ENCODE measurements around the gene TLR8. TPM values are rescaled to one million over a fixed set of nuclear protein-coding genes. Genes with fewer than 3 reads are reported as not detected.
A peak's percentile ranks its signal among the peaks of the same experiment; 100 is the strongest.

Gene TLR8
- total and polyA plus RNA-seq, 2 experiments from 2014 or later, result not detected

DNA sequence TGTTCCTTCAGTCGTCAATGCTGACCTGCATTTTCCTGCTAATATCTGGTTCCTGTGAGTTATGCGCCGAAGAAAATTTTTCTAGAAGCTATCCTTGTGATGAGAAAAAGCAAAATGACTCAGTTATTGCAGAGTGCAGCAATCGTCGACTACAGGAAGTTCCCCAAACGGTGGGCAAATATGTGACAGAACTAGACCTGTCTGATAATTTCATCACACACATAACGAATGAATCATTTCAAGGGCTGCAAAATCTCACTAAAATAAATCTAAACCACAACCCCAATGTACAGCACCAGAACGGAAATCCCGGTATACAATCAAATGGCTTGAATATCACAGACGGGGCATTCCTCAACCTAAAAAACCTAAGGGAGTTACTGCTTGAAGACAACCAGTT lies 12.6 kb downstream of the TLR8 start:
- TF ChIP-seq ZNF114 (CRISPR knock-in tag; IDR thresholded peaks at IDR 0.05), result no peak
- TF ChIP-seq ETS1 (IDR thresholded peaks at IDR 0.05), result no peak
- no peak for TF ChIP-seq JUNB (IDR thresholded peaks at IDR 0.05; ENCODE audit: unreplicated experiment)
- TF ChIP-seq NANOG (IDR thresholded peaks at IDR 0.05; ENCODE audit: borderline replicate concordance), result no peak
- no peaks in the 10 kb centered on the region for H3K27me3 ChIP-seq (ENCODE audit: insufficient read depth)
- Mint-ChIP-seq H3K27ac (no peak overlapping the region), H3K4me3 (no peak overlapping the region), H3K9me3 (no peaks in the 10 kb centered on the region), H3K27me3 (ENCODE audit: insufficient read depth, low read depth, poor library complexity) (no peaks in the 10 kb centered on the region), H3K4me1 (0 out of 3 replicates have a peak, but pooled peaks cover 2% of the 10 kb centered on the region), H3K36me3 (ENCODE audit: low read depth) (no peaks in the 10 kb centered on the region)
- no peaks in the 10 kb centered on the region for H3K9me2 ChIP-seq (ENCODE audit: insufficient read depth)
- DNase-seq (ENCODE audit: low spot score), result no peak
- no peak overlapping the region for H3K27ac ChIP-seq (ENCODE audit: low read depth)
- H2AFZ ChIP-seq, result no peak overlapping the region
- H3K79me2 ChIP-seq (replicated peaks; ENCODE audit: insufficient read depth), result no peaks in the 10 kb centered on the region
- no peak overlapping the region for H3K4me3 ChIP-seq
- no peak overlapping the region for H3K4me2 ChIP-seq
- H3F3A ChIP-seq (replicated peaks; ENCODE audit: low read depth), result no peaks in the 10 kb centered on the region
- H4K20me1 ChIP-seq (replicated peaks; ENCODE audit: insufficient read depth), result no peaks in the 10 kb centered on the region
- no peak for ATAC-seq
- H3K36me3 ChIP-seq (ENCODE audit: insufficient read depth), result no peaks in the 10 kb centered on the region
- no peaks in the 10 kb centered on the region for H3K4me1 ChIP-seq (ENCODE audit: insufficient read depth)

DNA sequence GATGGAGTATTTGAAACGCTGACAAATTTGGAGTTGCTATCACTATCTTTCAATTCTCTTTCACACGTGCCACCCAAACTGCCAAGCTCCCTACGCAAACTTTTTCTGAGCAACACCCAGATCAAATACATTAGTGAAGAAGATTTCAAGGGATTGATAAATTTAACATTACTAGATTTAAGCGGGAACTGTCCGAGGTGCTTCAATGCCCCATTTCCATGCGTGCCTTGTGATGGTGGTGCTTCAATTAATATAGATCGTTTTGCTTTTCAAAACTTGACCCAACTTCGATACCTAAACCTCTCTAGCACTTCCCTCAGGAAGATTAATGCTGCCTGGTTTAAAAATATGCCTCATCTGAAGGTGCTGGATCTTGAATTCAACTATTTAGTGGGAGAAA lies 13.2 kb downstream of the TLR8 start:
- no peak overlapping the region for H3K27ac ChIP-seq (ENCODE audit: low read depth)
- ATAC-seq (no peak), DNase-seq (ENCODE audit: low spot score) (no peak)
- H3K9me2 ChIP-seq (ENCODE audit: insufficient read depth), result no peaks in the 10 kb centered on the region
- no peaks in the 10 kb centered on the region for H4K20me1 ChIP-seq (replicated peaks; ENCODE audit: insufficient read depth)
- 0 out of 3 replicates have a peak, but pooled peaks cover 2% of the 10 kb centered on the region for H3K4me1 Mint-ChIP-seq
- H3K27ac Mint-ChIP-seq, result no peak overlapping the region
- H3K4me3 ChIP-seq, result no peak overlapping the region
- no peaks in the 10 kb centered on the region for H3K79me2 ChIP-seq (replicated peaks; ENCODE audit: insufficient read depth)
- TF ChIP-seq REST (IDR thresholded peaks at IDR 0.05; ENCODE audit: unreplicated experiment) (peak; percentile 52), ZNF331 (CRISPR knock-in tag; IDR thresholded peaks at IDR 0.05; ENCODE audit: low read depth) (no peak), STAT1 (IDR thresholded peaks at IDR 0.05; ENCODE audit: unreplicated experiment) (no peak), NANOG (IDR thresholded peaks at IDR 0.05; ENCODE audit: borderline replicate concordance) (no peak), CTCF (conservative IDR thresholded peaks at IDR 0.05; ENCODE audit: low read depth in 2 of 2) (no peak), ETS1 (IDR thresholded peaks at IDR 0.05) (no peak)
- H3K27me3 Mint-ChIP-seq (ENCODE audit: insufficient read depth, low read depth, poor library complexity), result no peaks in the 10 kb centered on the region
- H2AFZ ChIP-seq, result no peak overlapping the region
- H3F3A ChIP-seq (replicated peaks; ENCODE audit: low read depth), result no peaks in the 10 kb centered on the region
- H3K36me3 Mint-ChIP-seq (ENCODE audit: low read depth), result no peaks in the 10 kb centered on the region
- H3K4me2 ChIP-seq, result no peak overlapping the region
- H3K4me1 ChIP-seq (ENCODE audit: insufficient read depth), result no peaks in the 10 kb centered on the region
- no peaks in the 10 kb centered on the region for H3K27me3 ChIP-seq (ENCODE audit: insufficient read depth)
- no peak overlapping the region for H3K4me3 Mint-ChIP-seq
- no peaks in the 10 kb centered on the region for H3K9me3 Mint-ChIP-seq
- no peaks in the 10 kb centered on the region for H3K36me3 ChIP-seq (ENCODE audit: insufficient read depth)

Data from GM23338 (cell line).